Activated naive CD8-positive, alpha-beta T cell (primary cell): Measurements from ENCODE around the gene PURB.

Source experiments
- H3K27ac Mint-ChIP-seq: one replicate; pipeline ENCODE4 v1.8.0; 2021; ENCODE audit warnings: mixed read lengths
- H3K27me3 Mint-ChIP-seq: one replicate; pipeline ENCODE4 v1.8.0; 2021; ENCODE audit warnings: mixed read lengths
- H3K36me3 Mint-ChIP-seq: one replicate; pipeline ENCODE4 v1.8.0; 2021; ENCODE audit warnings: mixed read lengths
- H3K4me1 Mint-ChIP-seq: one replicate; pipeline ENCODE4 v1.8.0; 2021; ENCODE audit warnings: low read depth, mixed read lengths
- H3K4me3 Mint-ChIP-seq: one replicate; pipeline ENCODE4 v1.8.0; 2021; ENCODE audit warnings: mild to moderate bottlenecking, mixed read lengths
- H3K9me3 Mint-ChIP-seq: one replicate; pipeline ENCODE4 v1.8.0; 2021; ENCODE audit warnings: low read depth, mixed read lengths

Gene PURB

GRCh38 chr7:44905002-44905635 is 19.8 kb upstream of the PURB start:
- Mint-ChIP-seq H3K9me3 (no peaks in the 10 kb centered on the region), H3K36me3 (no peaks in the 10 kb centered on the region), H3K4me3 (no peak overlapping the region), H3K27me3 (no peaks in the 10 kb centered on the region), H3K27ac (no peak overlapping the region), H3K4me1 (no peaks in the 10 kb centered on the region)

- Mint-ChIP-seq H3K4me3 (no peak overlapping the region), H3K27me3 (no peaks in the 10 kb centered on the region), H3K27ac (no peak overlapping the region), H3K4me1 (peaks cover 9% of the 10 kb centered on the region), H3K9me3 (no peaks in the 10 kb centered on the region), H3K36me3 (no peaks in the 10 kb centered on the region)
These were observed 14.1 kb upstream of the PURB start for GRCh38 chr7:44899443-44899842.

- Mint-ChIP-seq H3K4me3 (no peak overlapping the region), H3K9me3 (no peaks in the 10 kb centered on the region), H3K4me1 (peaks cover 9% of the 10 kb centered on the region), H3K27ac (no peak overlapping the region), H3K27me3 (no peaks in the 10 kb centered on the region), H3K36me3 (no peaks in the 10 kb centered on the region)
These were observed 12.7 kb upstream of the PURB start for GRCh38 chr7:44898039-44898438.

- H3K4me3 Mint-ChIP-seq = no peak overlapping the region
- peaks cover 13% of the 10 kb centered on the region for H3K4me1 Mint-ChIP-seq
- H3K27ac Mint-ChIP-seq = no peak overlapping the region
- no peaks in the 10 kb centered on the region for H3K27me3 Mint-ChIP-seq
- H3K36me3 Mint-ChIP-seq = peaks cover 2% of the 10 kb centered on the region
- no peaks in the 10 kb centered on the region for H3K9me3 Mint-ChIP-seq
These were observed 12.0 kb upstream of the PURB start for GRCh38 chr7:44897309-44897708.

GRCh38 chr7:44894888-44895580 is 9.7 kb upstream of the PURB start:
- H3K36me3 Mint-ChIP-seq = peaks cover 2% of the 10 kb centered on the region
- H3K9me3 Mint-ChIP-seq = no peaks in the 10 kb centered on the region
- H3K27me3 Mint-ChIP-seq = no peaks in the 10 kb centered on the region
- H3K27ac Mint-ChIP-seq = peak overlapping the region; percentile 16
- H3K4me3 Mint-ChIP-seq = no peak overlapping the region
- peaks cover 29% of the 10 kb centered on the region for H3K4me1 Mint-ChIP-seq

- Mint-ChIP-seq H3K4me3 (no peak overlapping the region), H3K36me3 (peaks cover 2% of the 10 kb centered on the region), H3K27ac (no peak overlapping the region), H3K4me1 (peaks cover 30% of the 10 kb centered on the region), H3K27me3 (no peaks in the 10 kb centered on the region), H3K9me3 (no peaks in the 10 kb centered on the region)
These were observed 8.4 kb upstream of the PURB start for GRCh38 chr7:44893710-44894234.

- Mint-ChIP-seq H3K4me1 (peaks cover 27% of the 10 kb centered on the region), H3K4me3 (peak overlapping the region; percentile 60), H3K27me3 (no peaks in the 10 kb centered on the region), H3K36me3 (peaks cover 2% of the 10 kb centered on the region), H3K9me3 (no peaks in the 10 kb centered on the region), H3K27ac (peak overlapping the region; percentile 98)
These were observed 6.5 kb upstream of the PURB start for GRCh38 chr7:44891791-44892190.

GRCh38 chr7:44891372-44891771 is 6.0 kb upstream of the PURB start:
- peak overlapping the region; percentile 60 for H3K4me3 Mint-ChIP-seq
- H3K4me1 Mint-ChIP-seq = peaks cover 29% of the 10 kb centered on the region

GRCh38 chr7:44889086-44889781 is 3.9 kb upstream of the PURB start:
- peaks cover 39% of the 10 kb centered on the region for H3K4me1 Mint-ChIP-seq
- peak overlapping the region; percentile 70 for H3K27ac Mint-ChIP-seq
- H3K27me3 Mint-ChIP-seq = no peaks in the 10 kb centered on the region
- H3K4me3 Mint-ChIP-seq = no peak overlapping the region
- no peaks in the 10 kb centered on the region for H3K9me3 Mint-ChIP-seq
- peaks cover 5% of the 10 kb centered on the region for H3K36me3 Mint-ChIP-seq

More at GRCh38 chr7:44891372-44891771, 6.0 kb upstream of the PURB start:
- Mint-ChIP-seq H3K27ac (peak overlapping the region; percentile 98), H3K9me3 (no peaks in the 10 kb centered on the region), H3K36me3 (peaks cover 2% of the 10 kb centered on the region), H3K27me3 (no peaks in the 10 kb centered on the region)

GRCh38 chr7:44887293-44887692 is 2.0 kb upstream of the PURB start:
- H3K4me1 Mint-ChIP-seq = peaks cover 44% of the 10 kb centered on the region
- no peaks in the 10 kb centered on the region for H3K27me3 Mint-ChIP-seq
- no peak overlapping the region for H3K4me3 Mint-ChIP-seq
- no peaks in the 10 kb centered on the region for H3K9me3 Mint-ChIP-seq
- peaks cover 8% of the 10 kb centered on the region for H3K36me3 Mint-ChIP-seq
- peak overlapping the region; percentile 67 for H3K27ac Mint-ChIP-seq

GRCh38 chr7:44884621-44885393 is 523 bp downstream of the PURB start:
- H3K9me3 Mint-ChIP-seq = peaks cover 3% of the 10 kb centered on the region
- H3K27me3 Mint-ChIP-seq = no peaks in the 10 kb centered on the region
- H3K4me1 Mint-ChIP-seq = peaks cover 48% of the 10 kb centered on the region
- H3K4me3 Mint-ChIP-seq = peak overlapping the region; percentile 84
- peak overlapping the region; percentile 83 for H3K27ac Mint-ChIP-seq
- H3K36me3 Mint-ChIP-seq = peaks cover 17% of the 10 kb centered on the region

GRCh38 chr7:44883961-44884620 is 1.2 kb downstream of the PURB start:
- Mint-ChIP-seq H3K27me3 (no peaks in the 10 kb centered on the region), H3K4me1 (peaks cover 50% of the 10 kb centered on the region), H3K4me3 (peak overlapping the region; percentile 84), H3K9me3 (peaks cover 3% of the 10 kb centered on the region), H3K36me3 (peaks cover 17% of the 10 kb centered on the region), H3K27ac (peak overlapping the region; percentile 83)

GRCh38 chr7:44882899-44883298 is 2.4 kb downstream of the PURB start:
- Mint-ChIP-seq H3K36me3 (peaks cover 20% of the 10 kb centered on the region), H3K4me3 (peak overlapping the region; percentile 84), H3K4me1 (peaks cover 48% of the 10 kb centered on the region), H3K27ac (peak overlapping the region; percentile 54), H3K27me3 (no peaks in the 10 kb centered on the region), H3K9me3 (peaks cover 3% of the 10 kb centered on the region)

- peak overlapping the region; percentile 52 for H3K4me3 Mint-ChIP-seq
- no peak overlapping the region for H3K27ac Mint-ChIP-seq
- H3K9me3 Mint-ChIP-seq = peaks cover 3% of the 10 kb centered on the region
- H3K27me3 Mint-ChIP-seq = no peaks in the 10 kb centered on the region
- H3K4me1 Mint-ChIP-seq = peaks cover 45% of the 10 kb centered on the region
- peaks cover 24% of the 10 kb centered on the region for H3K36me3 Mint-ChIP-seq
These were observed 3.7 kb downstream of the PURB start for GRCh38 chr7:44881610-44882009.
